SK-N-SH (cell line): ENCODE measurements around the gene MPHOSPH9.

Experiments
- FOXM1 ChIP-seq: IDR thresholded peaks from 2 replicates; pipeline ENCODE4 v1.4.0; 2012; ENCODE audit warnings: low read depth, mild to moderate bottlenecking
- TF ChIP-seq, protein P1 (sequence below): IDR thresholded peaks from 2 replicates; pipeline ENCODE4 v1.6.1; 2012; ENCODE audit warnings: mild to moderate bottlenecking, low read depth, low read length, moderate library complexity

DNA sequence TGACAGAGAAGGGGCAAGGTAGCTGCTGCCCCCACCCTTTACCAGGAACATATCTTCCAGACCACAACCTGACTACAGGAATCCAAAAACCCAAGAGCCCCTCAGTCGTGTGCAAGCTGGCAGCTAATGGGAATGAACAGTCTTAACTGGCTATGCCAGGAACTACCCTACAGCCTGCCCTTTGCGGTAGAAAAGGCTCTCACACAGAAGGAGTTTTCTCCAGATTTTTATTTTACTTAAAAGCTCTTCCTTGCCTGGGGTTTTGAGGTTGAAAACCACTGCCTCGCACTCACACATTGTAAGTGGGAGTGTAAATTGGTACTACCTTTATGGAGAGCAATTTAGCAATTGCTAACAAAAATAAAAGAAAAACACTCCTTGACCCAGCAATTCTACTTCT, 110.3 kb downstream of the MPHOSPH9 start:
- TF ChIP-seq, protein P1, sequence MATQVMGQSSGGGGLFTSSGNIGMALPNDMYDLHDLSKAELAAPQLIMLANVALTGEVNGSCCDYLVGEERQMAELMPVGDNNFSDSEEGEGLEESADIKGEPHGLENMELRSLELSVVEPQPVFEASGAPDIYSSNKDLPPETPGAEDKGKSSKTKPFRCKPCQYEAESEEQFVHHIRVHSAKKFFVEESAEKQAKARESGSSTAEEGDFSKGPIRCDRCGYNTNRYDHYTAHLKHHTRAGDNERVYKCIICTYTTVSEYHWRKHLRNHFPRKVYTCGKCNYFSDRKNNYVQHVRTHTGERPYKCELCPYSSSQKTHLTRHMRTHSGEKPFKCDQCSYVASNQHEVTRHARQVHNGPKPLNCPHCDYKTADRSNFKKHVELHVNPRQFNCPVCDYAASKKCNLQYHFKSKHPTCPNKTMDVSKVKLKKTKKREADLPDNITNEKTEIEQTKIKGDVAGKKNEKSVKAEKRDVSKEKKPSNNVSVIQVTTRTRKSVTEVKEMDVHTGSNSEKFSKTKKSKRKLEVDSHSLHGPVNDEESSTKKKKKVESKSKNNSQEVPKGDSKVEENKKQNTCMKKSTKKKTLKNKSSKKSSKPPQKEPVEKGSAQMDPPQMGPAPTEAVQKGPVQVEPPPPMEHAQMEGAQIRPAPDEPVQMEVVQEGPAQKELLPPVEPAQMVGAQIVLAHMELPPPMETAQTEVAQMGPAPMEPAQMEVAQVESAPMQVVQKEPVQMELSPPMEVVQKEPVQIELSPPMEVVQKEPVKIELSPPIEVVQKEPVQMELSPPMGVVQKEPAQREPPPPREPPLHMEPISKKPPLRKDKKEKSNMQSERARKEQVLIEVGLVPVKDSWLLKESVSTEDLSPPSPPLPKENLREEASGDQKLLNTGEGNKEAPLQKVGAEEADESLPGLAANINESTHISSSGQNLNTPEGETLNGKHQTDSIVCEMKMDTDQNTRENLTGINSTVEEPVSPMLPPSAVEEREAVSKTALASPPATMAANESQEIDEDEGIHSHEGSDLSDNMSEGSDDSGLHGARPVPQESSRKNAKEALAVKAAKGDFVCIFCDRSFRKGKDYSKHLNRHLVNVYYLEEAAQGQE: no peak
- TF ChIP-seq FOXM1: no peak
